IMR-90 (cell line): ENCODE measurements around the gene PLCG2.

ENCODE experiments used
- BHLHE40 ChIP-seq: fragments of 150-350 bp; IDR thresholded peaks from 2 replicates; pipeline ENCODE4 v1.6.1; 2016; ENCODE audit warnings: mild to moderate bottlenecking, low read depth, low read length
- MAZ ChIP-seq: IDR thresholded peaks from 2 replicates; pipeline ENCODE4 v1.6.1; 2012; ENCODE audit warnings: low read depth, mild to moderate bottlenecking, low read length, improper control_type of control experiment, moderate library complexity, borderline replicate concordance
- MXI1 ChIP-seq: IDR thresholded peaks from 2 replicates; pipeline ENCODE4 v1.6.1; 2012; ENCODE audit warnings: low read depth, mild to moderate bottlenecking, low read length, moderate library complexity, borderline replicate concordance
- POLR2A ChIP-seq: IDR thresholded peaks from 2 replicates; pipeline ENCODE4 v1.6.1; 2012; ENCODE audit warnings: mild to moderate bottlenecking, low read depth, low read length
- RCOR1 ChIP-seq: IDR thresholded peaks from 2 replicates; pipeline ENCODE4 v1.6.1; 2012; ENCODE audit warnings: mild to moderate bottlenecking, low read length, improper control_type of control experiment; ENCODE audit not compliant: insufficient replicate concordance
- SMC3 ChIP-seq: fragments of 150-350 bp; IDR thresholded peaks from 2 replicates; pipeline ENCODE4 v1.6.1; 2016; ENCODE audit warnings: low read depth, mild to moderate bottlenecking, antibody characterized with exemption, low read length, moderate library complexity
- TF ChIP-seq, protein P1 (sequence below): conservative IDR thresholded peaks from 2 replicates; pipeline ENCODE4 v1.5.1; 2012; ENCODE audit warnings: mild to moderate bottlenecking, low read depth, low read length, improper control_type of control experiment
- TF ChIP-seq, protein P2 (sequence below): fragments of 150-350 bp; IDR thresholded peaks from 2 replicates; pipeline ENCODE4 v1.6.1; 2017; ENCODE audit warnings: mild to moderate bottlenecking, antibody characterized with exemption, low read length, low read depth
- TF ChIP-seq, protein P3 (sequence below): fragments of 150-350 bp; IDR thresholded peaks from 2 replicates; pipeline ENCODE4 v1.6.1; 2016; ENCODE audit warnings: low read depth, mild to moderate bottlenecking, low read length, moderate library complexity, borderline replicate concordance

DNA sequence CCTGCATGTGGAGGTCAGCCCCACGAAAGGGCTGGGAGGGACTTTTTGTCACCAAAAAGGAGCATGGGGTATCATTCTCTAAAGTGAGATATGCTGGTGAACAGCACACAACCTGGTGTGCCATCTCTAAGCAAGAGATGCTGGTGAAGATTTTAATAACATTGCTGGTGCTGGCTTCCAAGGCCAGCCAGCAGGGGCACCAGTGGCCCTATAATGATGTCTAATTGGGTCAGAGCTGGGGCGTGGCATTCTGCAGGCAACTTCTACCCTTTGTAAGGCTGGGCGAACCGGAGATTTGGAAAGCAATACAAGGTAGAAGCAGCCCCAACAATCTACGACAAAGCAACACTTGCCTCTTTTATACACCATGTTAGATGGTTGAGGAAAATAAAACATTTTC, 215.4 kb downstream of the PLCG2 start:
- TF ChIP-seq, protein P1, sequence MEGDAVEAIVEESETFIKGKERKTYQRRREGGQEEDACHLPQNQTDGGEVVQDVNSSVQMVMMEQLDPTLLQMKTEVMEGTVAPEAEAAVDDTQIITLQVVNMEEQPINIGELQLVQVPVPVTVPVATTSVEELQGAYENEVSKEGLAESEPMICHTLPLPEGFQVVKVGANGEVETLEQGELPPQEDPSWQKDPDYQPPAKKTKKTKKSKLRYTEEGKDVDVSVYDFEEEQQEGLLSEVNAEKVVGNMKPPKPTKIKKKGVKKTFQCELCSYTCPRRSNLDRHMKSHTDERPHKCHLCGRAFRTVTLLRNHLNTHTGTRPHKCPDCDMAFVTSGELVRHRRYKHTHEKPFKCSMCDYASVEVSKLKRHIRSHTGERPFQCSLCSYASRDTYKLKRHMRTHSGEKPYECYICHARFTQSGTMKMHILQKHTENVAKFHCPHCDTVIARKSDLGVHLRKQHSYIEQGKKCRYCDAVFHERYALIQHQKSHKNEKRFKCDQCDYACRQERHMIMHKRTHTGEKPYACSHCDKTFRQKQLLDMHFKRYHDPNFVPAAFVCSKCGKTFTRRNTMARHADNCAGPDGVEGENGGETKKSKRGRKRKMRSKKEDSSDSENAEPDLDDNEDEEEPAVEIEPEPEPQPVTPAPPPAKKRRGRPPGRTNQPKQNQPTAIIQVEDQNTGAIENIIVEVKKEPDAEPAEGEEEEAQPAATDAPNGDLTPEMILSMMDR: no peak
- TF ChIP-seq SMC3 (no peak), BHLHE40 (no peak), MXI1 (no peak), POLR2A (no peak), MAZ (no peak), RCOR1 (no peak)
- TF ChIP-seq, protein P2, sequence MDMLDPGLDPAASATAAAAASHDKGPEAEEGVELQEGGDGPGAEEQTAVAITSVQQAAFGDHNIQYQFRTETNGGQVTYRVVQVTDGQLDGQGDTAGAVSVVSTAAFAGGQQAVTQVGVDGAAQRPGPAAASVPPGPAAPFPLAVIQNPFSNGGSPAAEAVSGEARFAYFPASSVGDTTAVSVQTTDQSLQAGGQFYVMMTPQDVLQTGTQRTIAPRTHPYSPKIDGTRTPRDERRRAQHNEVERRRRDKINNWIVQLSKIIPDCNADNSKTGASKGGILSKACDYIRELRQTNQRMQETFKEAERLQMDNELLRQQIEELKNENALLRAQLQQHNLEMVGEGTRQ: no peak
- TF ChIP-seq, protein P3, sequence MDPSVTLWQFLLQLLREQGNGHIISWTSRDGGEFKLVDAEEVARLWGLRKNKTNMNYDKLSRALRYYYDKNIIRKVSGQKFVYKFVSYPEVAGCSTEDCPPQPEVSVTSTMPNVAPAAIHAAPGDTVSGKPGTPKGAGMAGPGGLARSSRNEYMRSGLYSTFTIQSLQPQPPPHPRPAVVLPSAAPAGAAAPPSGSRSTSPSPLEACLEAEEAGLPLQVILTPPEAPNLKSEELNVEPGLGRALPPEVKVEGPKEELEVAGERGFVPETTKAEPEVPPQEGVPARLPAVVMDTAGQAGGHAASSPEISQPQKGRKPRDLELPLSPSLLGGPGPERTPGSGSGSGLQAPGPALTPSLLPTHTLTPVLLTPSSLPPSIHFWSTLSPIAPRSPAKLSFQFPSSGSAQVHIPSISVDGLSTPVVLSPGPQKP: no peak
